ENCODE results near the gene ST8SIA1. TPM values are rescaled to one million over a fixed set of nuclear protein-coding genes. Genes with fewer than 3 reads are reported as not detected.

ST8SIA1 gene
- total RNA-seq, 2 donors from 2014 or later, result 6.4 to 6.9 TPM

DNA sequence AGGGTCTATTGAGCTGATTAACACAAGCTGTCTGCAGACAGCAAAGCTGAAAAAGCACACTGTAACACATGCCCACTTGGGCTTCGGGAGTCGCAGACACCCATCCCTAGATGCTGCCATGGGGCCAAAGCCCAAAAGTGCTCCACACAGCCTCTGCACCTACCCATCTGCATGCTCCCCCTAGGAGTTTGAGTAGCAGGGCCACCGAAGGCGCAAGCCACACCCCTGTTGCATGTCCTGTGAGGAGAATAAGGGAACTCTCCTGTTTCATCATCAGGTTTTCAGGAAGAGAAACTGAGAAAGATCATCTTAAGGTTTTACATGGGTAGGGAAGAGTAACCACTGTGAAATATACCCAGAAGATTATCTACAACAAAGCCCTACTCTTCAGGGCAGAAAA lies 5.6 kb upstream of the ST8SIA1 start:
- Histone ChIP-seq H3K27ac (no peak overlapping the region), H3K4me3 (no peak overlapping the region), H3K4me1 (ENCODE audit: control insufficient read depth in 1 of 2, low read depth in 2 of 2) (peaks cover 0 to 3% of the 10 kb centered on the region in 2 donors), H3K36me3 (no peaks in the 10 kb centered on the region), H3K27me3 (replicated peaks; ENCODE audit: insufficient read depth) (no peaks in the 10 kb centered on the region), H3K9me3 (no peaks in the 10 kb centered on the region)
- no peak for DNase-seq (ENCODE audit: low spot score)
- TF ChIP-seq, protein P1, sequence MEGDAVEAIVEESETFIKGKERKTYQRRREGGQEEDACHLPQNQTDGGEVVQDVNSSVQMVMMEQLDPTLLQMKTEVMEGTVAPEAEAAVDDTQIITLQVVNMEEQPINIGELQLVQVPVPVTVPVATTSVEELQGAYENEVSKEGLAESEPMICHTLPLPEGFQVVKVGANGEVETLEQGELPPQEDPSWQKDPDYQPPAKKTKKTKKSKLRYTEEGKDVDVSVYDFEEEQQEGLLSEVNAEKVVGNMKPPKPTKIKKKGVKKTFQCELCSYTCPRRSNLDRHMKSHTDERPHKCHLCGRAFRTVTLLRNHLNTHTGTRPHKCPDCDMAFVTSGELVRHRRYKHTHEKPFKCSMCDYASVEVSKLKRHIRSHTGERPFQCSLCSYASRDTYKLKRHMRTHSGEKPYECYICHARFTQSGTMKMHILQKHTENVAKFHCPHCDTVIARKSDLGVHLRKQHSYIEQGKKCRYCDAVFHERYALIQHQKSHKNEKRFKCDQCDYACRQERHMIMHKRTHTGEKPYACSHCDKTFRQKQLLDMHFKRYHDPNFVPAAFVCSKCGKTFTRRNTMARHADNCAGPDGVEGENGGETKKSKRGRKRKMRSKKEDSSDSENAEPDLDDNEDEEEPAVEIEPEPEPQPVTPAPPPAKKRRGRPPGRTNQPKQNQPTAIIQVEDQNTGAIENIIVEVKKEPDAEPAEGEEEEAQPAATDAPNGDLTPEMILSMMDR (IDR thresholded peaks at IDR 0.05), result no peak
- ATAC-seq (ENCODE audit: insufficient number of reproducible peaks, low FRiP score, low read depth), result no peak

GRCh38 chr12:22339691-22340090 lies 5.2 kb upstream of the ST8SIA1 start:
- ATAC-seq (ENCODE audit: insufficient number of reproducible peaks, low FRiP score, low read depth) (no peak), DNase-seq (ENCODE audit: low spot score) (no peak)

GRCh38 chr12:22335794-22336166 lies 1.3 kb upstream of the ST8SIA1 start:
- Histone ChIP-seq H3K27me3 (replicated peaks; ENCODE audit: insufficient read depth) (no peaks in the 10 kb centered on the region), H3K4me3 (peak overlapping the region; percentile 82), H3K9me3 (no peaks in the 10 kb centered on the region), H3K27ac (peak overlapping the region in 1 of 2 donors; percentile 19), H3K4me1 (ENCODE audit: control insufficient read depth in 1 of 2, low read depth in 2 of 2) (peaks cover 3 to 13% of the 10 kb centered on the region in 2 donors), H3K36me3 (no peaks in the 10 kb centered on the region)
- TF ChIP-seq, protein P1 (IDR thresholded peaks at IDR 0.05), result no peak
- DNase-seq (ENCODE audit: low spot score), result no peak
- no peak for ATAC-seq (ENCODE audit: insufficient number of reproducible peaks, low FRiP score, low read depth)

More at GRCh38 chr12:22339691-22340090, 5.2 kb upstream of the ST8SIA1 start:
- H3K36me3 ChIP-seq, result no peaks in the 10 kb centered on the region
- no peak overlapping the region for H3K4me3 ChIP-seq
- TF ChIP-seq, protein P1 (IDR thresholded peaks at IDR 0.05), result no peak
- H3K27me3 ChIP-seq (replicated peaks; ENCODE audit: insufficient read depth), result no peaks in the 10 kb centered on the region
- no peak overlapping the region for H3K27ac ChIP-seq
- no peaks in the 10 kb centered on the region for H3K9me3 ChIP-seq
- H3K4me1 ChIP-seq (ENCODE audit: control insufficient read depth in 1 of 2, low read depth in 2 of 2), result peaks cover 0 to 3% of the 10 kb centered on the region in 2 donors

GRCh38 chr12:22333713-22334409 lies 646 bp downstream of the ST8SIA1 start:
- Histone ChIP-seq H3K9me3 (no peaks in the 10 kb centered on the region), H3K27me3 (replicated peaks; ENCODE audit: insufficient read depth) (no peaks in the 10 kb centered on the region), H3K36me3 (no peaks in the 10 kb centered on the region), H3K4me1 (ENCODE audit: control insufficient read depth in 1 of 2, low read depth in 2 of 2) (peaks cover 3 to 13% of the 10 kb centered on the region in 2 donors), H3K4me3 (peak overlapping the region; percentile 82), H3K27ac (no peak overlapping the region)
- TF ChIP-seq, protein P1 (IDR thresholded peaks at IDR 0.05), result no peak
- no peak for DNase-seq (ENCODE audit: low spot score)
- ATAC-seq (ENCODE audit: insufficient number of reproducible peaks, low FRiP score, low read depth), result no peak

DNA sequence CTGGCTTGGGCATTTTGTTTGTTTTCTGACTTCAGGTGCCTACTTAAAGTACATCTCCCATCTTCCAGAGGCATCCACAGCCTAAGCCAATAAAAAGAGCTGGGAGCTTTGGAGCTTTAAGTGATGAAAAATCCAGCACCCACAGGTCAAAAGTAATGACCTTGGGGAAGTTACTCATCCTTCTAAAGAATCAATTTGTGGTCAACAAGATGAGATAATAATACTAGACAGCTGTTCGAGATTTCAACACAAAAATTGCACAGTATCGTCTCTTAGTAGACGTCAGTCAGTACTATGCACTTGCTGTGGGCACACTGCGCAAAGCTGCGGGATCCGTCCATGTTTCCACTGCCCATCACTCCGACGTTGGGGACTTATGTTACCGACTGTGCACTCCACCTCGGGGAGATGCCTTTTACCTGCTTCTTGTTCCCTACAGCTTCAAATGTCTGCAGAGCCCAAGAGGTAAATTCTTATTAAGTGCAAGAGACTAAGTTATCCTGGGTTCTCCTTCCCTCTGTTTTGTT lies 1.3 kb downstream of the ST8SIA1 start:
- H3K9me3 ChIP-seq, result no peaks in the 10 kb centered on the region
- H3K27ac ChIP-seq, result no peak overlapping the region
- no peaks in the 10 kb centered on the region for H3K36me3 ChIP-seq
- ATAC-seq (ENCODE audit: insufficient number of reproducible peaks, low FRiP score, low read depth) (no peak), DNase-seq (ENCODE audit: low spot score) (no peak)
- H3K4me3 ChIP-seq, result peak overlapping the region; percentile 82
- H3K4me1 ChIP-seq (ENCODE audit: control insufficient read depth in 1 of 2, low read depth in 2 of 2), result peaks cover 3 to 13% of the 10 kb centered on the region in 2 donors
- TF ChIP-seq, protein P1 (IDR thresholded peaks at IDR 0.05), result no peak
- no peaks in the 10 kb centered on the region for H3K27me3 ChIP-seq (replicated peaks; ENCODE audit: insufficient read depth)
